Lower leg skin (tissue), 4 donors: ENCODE results near the gene SHISAL2B. TPM values are rescaled to one million over a fixed set of nuclear protein-coding genes. Genes with fewer than 3 reads are reported as not detected.
"Not testable (repeated sequence)": the region's sequence is repeated elsewhere in the genome, so short reads cannot be mapped to it uniquely, and the experiment has no call there.

Experiments
- DNase-seq, 2 donors: peaks; one replicate each; pipeline ENCODE4 v3.0.0-alpha.2; 2019; ENCODE audit warnings: low spot score in 2 of 2
- H3K4me3 ChIP-seq: fragments of 200-600 bp; sonication (generic); 2 replicates; pipeline ENCODE4 v1.5.1; 2017; ENCODE audit warnings: mild to moderate bottlenecking, low read depth; ENCODE audit not compliant: poor library complexity, severe bottlenecking
- CTCF ChIP-seq, 3 donors: fragments of 450-650 bp; IDR thresholded peaks; one replicate each; pipeline ENCODE4 v1.5.1; 2016; ENCODE audit warnings: antibody characterized with exemption in 3 of 3, mild to moderate bottlenecking in 3 of 3, moderate library complexity in 2 of 3
- POLR2A ChIP-seq, 2 donors: fragments of 450-650 bp; IDR thresholded peaks; one replicate each; pipeline ENCODE4 v1.6.1; 2016 to 2017; ENCODE audit warnings: antibody characterized with exemption in 2 of 2, mild to moderate bottlenecking in 1 of 2, moderate library complexity in 1 of 2
- WGBS, 2 donors: methylation state at CpG; one replicate each; pipeline ENCODE4 v1.1.5; 2018; 5-methylcytosine and 5-hydroxymethylcytosine counted together
- intact Hi-C: fragments of 100-400 bp; cut with DNase I; formaldehyde crosslinking; loops from one replicate; pipeline ENCODE4 v1.15.0; 2023; ENCODE audit warnings: low total_unique reads
- total RNA-seq, 4 donors: library from RNA; depleted of rRNA; stranded (reverse); fragments of >200 nt; gene quantifications; one replicate each; pipeline ENCODE4 v1.1.0, GENCODE V29; 2016

The SHISAL2B gene
- total RNA-seq, 4 donors from 2014 or later, result not detected

- 80 to 95% methylated on average over 2 of the region's 2 CpGs for WGBS, 2 donors
- no peak overlapping the region for H3K4me3 ChIP-seq
These were observed 35.8 kb upstream of the SHISAL2B start for GRCh38 chr5:64654561-64654938.

GRCh38 chr5:64655596-64655995 lies 34.7 kb upstream of the SHISAL2B start:
- H3K4me3 ChIP-seq, result no peak overlapping the region
- DNase-seq, result no peak
- TF ChIP-seq CTCF (IDR thresholded peaks at IDR 0.05), result no peak
- TF ChIP-seq POLR2A (IDR thresholded peaks at IDR 0.05), result no peak
- 21 to 31% methylated on average over 1 of the region's 1 CpG for WGBS, 2 donors
- intact Hi-C loops, result no loop called here

More at GRCh38 chr5:64654561-64654938, 35.8 kb upstream of the SHISAL2B start:
- TF ChIP-seq POLR2A (IDR thresholded peaks at IDR 0.05) (no peak), CTCF (IDR thresholded peaks at IDR 0.05) (no peak)
- no peak for DNase-seq
- intact Hi-C loops, result no loop called here

- WGBS, 2 donors, result 65 to 69% methylated on average over 3 of the region's 3 CpGs
- intact Hi-C loops, result no loop called here
These were observed 31.0 kb upstream of the SHISAL2B start for GRCh38 chr5:64659289-64659688.

GRCh38 chr5:64663181-64663580 lies 27.1 kb upstream of the SHISAL2B start:
- WGBS, 2 donors, result 56 to 62% methylated on average over 6 of the region's 6 CpGs
- intact Hi-C loops, DNase-seq, H3K4me3 ChIP-seq: not testable (repeated sequence)

More at GRCh38 chr5:64659289-64659688, 31.0 kb upstream of the SHISAL2B start:
- no peak for DNase-seq
- TF ChIP-seq CTCF (IDR thresholded peaks at IDR 0.05) (no peak), POLR2A (IDR thresholded peaks at IDR 0.05) (no peak)
- no peak overlapping the region for H3K4me3 ChIP-seq

GRCh38 chr5:64665243-64665642 lies 25.1 kb upstream of the SHISAL2B start:
- no peak for DNase-seq

GRCh38 chr5:64666078-64666477 lies 24.2 kb upstream of the SHISAL2B start:
- DNase-seq, result no peak
- 50 to 66% methylated on average over 1 of the region's 1 CpG for WGBS, 2 donors
- intact Hi-C loops, result no loop called here
- no peak overlapping the region for H3K4me3 ChIP-seq
- TF ChIP-seq CTCF (IDR thresholded peaks at IDR 0.05), result no peak
- TF ChIP-seq POLR2A (IDR thresholded peaks at IDR 0.05), result no peak

More at GRCh38 chr5:64665243-64665642, 25.1 kb upstream of the SHISAL2B start:
- intact Hi-C loops, result no loop called here
- no peak overlapping the region for H3K4me3 ChIP-seq
- WGBS, 2 donors, result 48 to 51% methylated on average over 2 of the region's 2 CpGs
- no peak for TF ChIP-seq POLR2A (IDR thresholded peaks at IDR 0.05)
- TF ChIP-seq CTCF (IDR thresholded peaks at IDR 0.05), result no peak
